HG03575 (cell line): ENCODE measurements around the gene TMEM239.
"Not testable (repeated sequence)": the region's sequence is repeated elsewhere in the genome, so short reads cannot be mapped to it uniquely, and the experiment has no call there.

Experiments
- ATAC-seq: cut with Tn5 transposase; IDR thresholded peaks from one replicate; pipeline ENCODE4 v1.9.1; 2021; ENCODE audit not compliant: unreplicated experiment, insufficient number of reproducible peaks, low FRiP score; ENCODE audit errors: extremely low read depth

TMEM239 gene

DNA sequence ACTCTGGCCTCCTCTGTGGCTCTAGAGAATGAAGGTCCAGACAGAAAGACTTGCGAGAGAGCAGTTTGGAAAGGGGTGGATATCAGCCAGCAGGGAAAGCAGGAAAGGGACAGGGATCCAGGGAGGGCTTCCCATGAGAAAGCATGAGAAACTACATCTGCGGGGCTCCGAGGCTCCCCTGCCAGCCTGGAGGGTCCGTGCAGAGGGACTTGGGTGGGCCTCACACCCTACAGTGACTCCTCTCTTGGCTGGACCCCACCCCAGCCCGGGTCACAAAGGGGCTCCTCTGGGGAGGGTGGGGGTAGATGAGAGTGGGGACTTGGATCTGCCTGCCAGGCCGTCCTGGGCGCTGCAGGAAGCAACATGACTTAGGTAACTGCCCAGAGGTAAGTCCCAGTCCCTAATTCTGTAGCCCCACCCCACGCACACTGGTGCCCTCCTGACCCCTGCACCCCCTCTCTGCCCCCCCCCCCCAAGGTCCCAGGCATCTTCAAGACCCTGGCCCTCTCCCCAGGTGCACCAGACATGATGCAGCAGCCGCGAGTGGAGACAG lies at the start of gene TMEM239:
TMEM239 (plus strand) TSS at position 335 of the 553 bp plus-strand sequence; CDS start at position 526, 191 bp downstream.
- ATAC-seq = no peak

DNA sequence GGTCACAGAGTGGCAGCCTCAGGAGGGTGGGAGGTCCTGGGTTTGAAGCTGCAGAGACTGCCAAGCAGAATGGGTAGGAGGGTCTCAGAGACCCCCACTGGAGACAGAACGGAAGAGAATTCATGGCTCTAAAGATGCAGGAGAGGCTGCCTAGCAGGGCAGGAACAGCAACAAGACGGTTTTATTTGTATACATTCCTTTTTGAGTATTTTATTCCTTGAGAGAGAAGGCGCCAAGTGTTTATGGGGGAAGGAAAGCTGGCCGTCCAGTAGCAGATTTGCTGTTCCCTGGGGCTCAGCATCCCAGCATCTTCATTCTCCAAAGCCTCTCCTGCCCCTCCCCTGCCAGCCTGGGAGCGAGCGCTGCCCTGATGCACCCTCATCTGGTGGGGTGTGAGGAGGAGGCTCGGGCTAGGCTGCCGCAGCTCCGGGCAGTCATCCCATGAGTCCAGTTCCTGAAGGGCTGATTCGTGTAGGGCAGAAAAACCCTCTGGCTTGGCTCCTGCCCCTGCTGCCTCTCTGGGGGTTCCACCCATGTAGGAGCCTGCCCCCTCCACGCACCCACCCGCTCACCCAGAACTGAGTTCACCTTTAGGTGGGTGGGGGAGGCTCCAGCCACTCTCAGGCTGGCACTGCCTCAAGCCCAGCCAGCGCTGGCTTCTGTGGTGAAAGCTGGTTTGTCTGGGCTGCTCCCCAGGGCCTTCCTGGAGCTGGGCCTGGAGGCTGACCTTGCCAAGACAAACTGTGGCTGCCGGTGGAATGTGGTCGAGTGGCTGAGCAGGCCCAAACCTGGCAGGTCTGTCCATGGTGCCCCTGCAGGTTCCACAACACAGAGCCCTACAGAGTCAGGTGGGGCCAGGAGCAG lies 48.2 kb upstream of the TMEM239 start:
- ATAC-seq = no peak

- ATAC-seq = no peak
These were observed 47.5 kb upstream of the TMEM239 start for GRCh38 chr20:2768632-2769015.

GRCh38 chr20:2770091-2770490 lies 46.1 kb upstream of the TMEM239 start:
- ATAC-seq = not testable (repeated sequence)

- ATAC-seq = no peak
These were observed 44.5 kb upstream of the TMEM239 start for GRCh38 chr20:2771631-2772080.

GRCh38 chr20:2773812-2774211 lies 42.4 kb upstream of the TMEM239 start:
- no peak for ATAC-seq

DNA sequence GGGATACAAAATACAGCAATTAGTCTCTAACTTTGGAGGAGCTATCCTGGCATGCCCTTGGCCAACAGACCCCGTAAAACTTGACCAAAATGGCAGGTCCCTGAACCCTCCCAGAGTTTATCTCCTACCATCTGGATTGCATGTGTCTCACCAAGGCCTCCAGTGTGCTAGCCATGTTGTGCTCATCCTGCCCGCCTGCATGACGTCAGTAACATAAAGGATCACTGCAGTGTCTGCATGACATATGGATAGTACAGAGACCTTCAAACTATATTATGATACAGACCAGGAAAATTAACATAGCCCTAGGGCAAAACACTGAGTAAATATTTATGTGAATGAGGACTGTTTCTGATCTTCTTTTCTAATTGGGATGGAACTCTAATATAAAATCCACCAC lies 41.0 kb upstream of the TMEM239 start:
- no peak for ATAC-seq

GRCh38 chr20:2778602-2779321 lies 37.4 kb upstream of the TMEM239 start:
- ATAC-seq = no peak

DNA sequence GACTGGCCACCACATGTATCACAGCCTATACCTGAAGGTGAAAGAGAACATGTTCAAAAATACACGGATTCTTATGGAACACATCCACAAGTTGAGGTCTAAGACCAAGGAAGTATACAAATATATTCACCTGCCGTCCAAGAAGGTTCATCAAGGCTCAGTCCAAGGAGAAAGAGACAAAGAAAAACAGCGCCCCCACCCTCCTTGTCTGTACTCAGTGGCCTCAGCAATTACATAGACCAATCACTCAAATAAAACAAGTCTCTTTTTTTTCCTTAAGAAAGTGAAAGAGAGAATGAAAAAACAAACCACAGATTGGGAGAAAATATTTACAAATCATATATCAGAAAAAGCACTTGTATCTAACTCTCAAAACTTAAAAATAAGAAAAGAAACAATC lies 35.2 kb upstream of the TMEM239 start:
- ATAC-seq = no peak

GRCh38 chr20:2783908-2784566 lies 32.1 kb upstream of the TMEM239 start:
- no peak for ATAC-seq

DNA sequence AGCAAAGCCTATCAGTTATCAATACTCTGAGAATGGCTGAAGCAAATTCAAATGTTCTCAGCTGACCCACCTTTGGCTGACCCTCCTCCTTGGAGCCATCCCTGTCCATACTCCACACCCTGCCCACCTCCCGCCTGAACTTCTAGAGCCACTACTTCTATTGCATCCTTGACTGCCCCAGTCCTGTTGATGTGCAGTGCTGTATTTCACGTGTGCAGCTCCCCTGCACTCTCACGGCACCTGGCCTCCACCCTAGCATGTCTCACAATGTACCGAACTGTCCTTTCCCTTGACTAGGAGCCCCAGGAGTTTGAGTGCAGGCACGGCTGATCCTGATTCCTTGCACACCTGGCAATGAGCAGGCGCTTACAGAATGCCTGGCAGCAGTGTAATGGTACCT lies 22.7 kb upstream of the TMEM239 start:
- ATAC-seq = no peak

GRCh38 chr20:2794202-2794748 lies 21.9 kb upstream of the TMEM239 start:
- no peak for ATAC-seq

DNA sequence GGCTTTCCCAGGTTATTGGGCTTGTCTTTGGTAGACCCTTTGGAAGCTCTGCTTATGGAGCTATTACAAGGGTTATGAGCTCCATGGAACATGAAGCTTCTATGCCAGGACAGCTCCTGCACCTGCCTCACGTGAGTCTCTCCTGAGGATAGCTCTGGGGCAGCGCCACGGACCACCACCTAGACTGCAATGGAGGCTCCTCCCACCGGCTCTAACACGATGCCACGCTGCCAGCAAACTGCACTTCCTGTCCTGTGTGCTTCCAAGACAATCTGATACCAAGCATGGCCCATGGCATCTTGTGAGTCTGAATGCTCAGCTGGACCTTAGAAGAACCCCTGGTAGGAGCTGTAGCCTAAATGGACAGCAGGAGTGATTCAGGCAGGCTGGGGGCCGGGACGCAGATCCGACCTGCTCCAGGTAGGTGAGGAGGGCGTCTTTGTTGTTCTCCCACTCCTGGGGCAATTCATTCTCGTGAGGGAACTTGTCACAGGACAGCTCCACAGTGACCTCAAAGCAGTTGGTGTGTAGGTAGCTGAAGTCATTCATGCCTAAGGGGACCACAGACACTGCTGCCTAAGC lies 21.2 kb upstream of the TMEM239 start:
- ATAC-seq = no peak

GRCh38 chr20:2795451-2795850 lies 20.7 kb upstream of the TMEM239 start:
- no peak for ATAC-seq

DNA sequence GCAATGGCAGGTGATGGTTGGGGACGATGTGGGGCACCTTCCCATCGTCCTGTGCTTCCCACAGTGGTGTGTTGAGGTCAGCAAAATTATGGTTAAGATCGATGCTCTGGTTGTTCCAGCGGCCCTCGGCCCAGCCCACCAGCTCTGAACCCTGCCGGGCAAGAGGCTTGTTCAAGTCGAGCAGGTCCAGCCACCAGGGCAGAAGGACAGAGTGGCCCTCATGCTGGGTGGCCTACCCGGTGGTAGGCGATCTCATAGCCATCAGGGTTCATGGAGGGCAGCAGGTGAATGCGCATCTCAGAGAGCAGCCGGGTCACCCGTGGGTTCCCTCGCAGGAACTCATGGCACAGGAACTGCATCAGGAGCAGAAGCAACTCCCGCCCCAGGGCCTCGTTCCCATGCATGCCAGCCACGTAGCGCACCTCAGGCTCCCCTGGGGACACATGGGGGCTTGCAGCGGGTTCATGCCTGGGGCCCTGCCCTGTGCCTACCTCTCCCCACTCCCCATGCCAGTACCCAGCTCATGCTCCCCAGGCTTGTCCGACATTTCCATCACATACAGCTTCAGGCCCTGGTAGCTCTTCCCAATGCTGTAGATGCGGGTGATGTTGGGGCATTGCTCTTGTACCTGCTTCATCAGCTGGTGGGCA lies 20.0 kb upstream of the TMEM239 start:
- no peak for ATAC-seq

GRCh38 chr20:2797136-2797983 lies 18.8 kb upstream of the TMEM239 start:
- ATAC-seq = no peak

GRCh38 chr20:2798095-2798805 lies 17.9 kb upstream of the TMEM239 start:
- ATAC-seq = no peak
